Measurements from ENCODE around the gene RAB11A. TPM values are rescaled to one million over a fixed set of nuclear protein-coding genes. Genes with fewer than 3 reads are reported as not detected.

RAB11A gene
- total and polyA plus RNA-seq, 2 donors (not counting 1 experiment from before 2014, with no cell fraction given) = 56.8 to 501 TPM

- H2AFZ ChIP-seq (ENCODE audit: low read length) = no peak overlapping the region
- H3K27me3 ChIP-seq (ENCODE audit: control insufficient read depth, insufficient read depth, low read length) = no peaks in the 10 kb centered on the region
- H3K79me2 ChIP-seq (ENCODE audit: control insufficient read depth, insufficient read depth, low read length) = no peaks in the 10 kb centered on the region
- no peaks in the 10 kb centered on the region for H4K20me1 ChIP-seq (ENCODE audit: control insufficient read depth, extremely low read depth, insufficient read depth, low read length)
- no peaks in the 10 kb centered on the region for H3K36me3 ChIP-seq (ENCODE audit: control insufficient read depth, insufficient read depth, low read length)
- no peak overlapping the region for H3K4me2 ChIP-seq (ENCODE audit: extremely low read depth, insufficient read depth, low read length)
- no peak for TF ChIP-seq EZH2 (IDR thresholded peaks at IDR 0.05; ENCODE audit: low read length, missing control alignments)
- TF ChIP-seq, protein P1, sequence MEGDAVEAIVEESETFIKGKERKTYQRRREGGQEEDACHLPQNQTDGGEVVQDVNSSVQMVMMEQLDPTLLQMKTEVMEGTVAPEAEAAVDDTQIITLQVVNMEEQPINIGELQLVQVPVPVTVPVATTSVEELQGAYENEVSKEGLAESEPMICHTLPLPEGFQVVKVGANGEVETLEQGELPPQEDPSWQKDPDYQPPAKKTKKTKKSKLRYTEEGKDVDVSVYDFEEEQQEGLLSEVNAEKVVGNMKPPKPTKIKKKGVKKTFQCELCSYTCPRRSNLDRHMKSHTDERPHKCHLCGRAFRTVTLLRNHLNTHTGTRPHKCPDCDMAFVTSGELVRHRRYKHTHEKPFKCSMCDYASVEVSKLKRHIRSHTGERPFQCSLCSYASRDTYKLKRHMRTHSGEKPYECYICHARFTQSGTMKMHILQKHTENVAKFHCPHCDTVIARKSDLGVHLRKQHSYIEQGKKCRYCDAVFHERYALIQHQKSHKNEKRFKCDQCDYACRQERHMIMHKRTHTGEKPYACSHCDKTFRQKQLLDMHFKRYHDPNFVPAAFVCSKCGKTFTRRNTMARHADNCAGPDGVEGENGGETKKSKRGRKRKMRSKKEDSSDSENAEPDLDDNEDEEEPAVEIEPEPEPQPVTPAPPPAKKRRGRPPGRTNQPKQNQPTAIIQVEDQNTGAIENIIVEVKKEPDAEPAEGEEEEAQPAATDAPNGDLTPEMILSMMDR (conservative IDR thresholded peaks at IDR 0.05 in 1 of 2, IDR thresholded peaks at IDR 0.05 in 1 of 2; ENCODE audit: low read depth in 1 of 2, low read length in 2 of 2) = peak; percentile 75 to 94
- no peaks in the 10 kb centered on the region for H3K4me1 ChIP-seq (ENCODE audit: control insufficient read depth, extremely low read depth, insufficient read depth, low read length)
- H3K9ac ChIP-seq (ENCODE audit: insufficient read depth, low read length) = no peak overlapping the region
- peak; percentile 32 to 66 for DNase-seq (ENCODE audit: low read depth in 2 of 2)
- H3K9me3 ChIP-seq (ENCODE audit: control insufficient read depth, insufficient read depth, low read depth, low read length) = no peaks in the 10 kb centered on the region
- no peak overlapping the region for H3K27ac ChIP-seq (ENCODE audit: insufficient read depth, low read length)
- no peak overlapping the region for H3K4me3 ChIP-seq (replicated peaks in 1 of 4; ENCODE audit: control extremely low read depth in 1 of 4, insufficient read depth in 1 of 4, low read depth in 3 of 4, low read length in 4 of 4)
Observed at GRCh38 chr15:65856821-65857455, 12.4 kb upstream of the RAB11A start.

- no peak overlapping the region for H3K27ac ChIP-seq (ENCODE audit: insufficient read depth, low read length)
- no peaks in the 10 kb centered on the region for H4K20me1 ChIP-seq (ENCODE audit: control insufficient read depth, extremely low read depth, insufficient read depth, low read length)
- H3K9me3 ChIP-seq (ENCODE audit: control insufficient read depth, insufficient read depth, low read depth, low read length) = no peaks in the 10 kb centered on the region
- no peak for DNase-seq (ENCODE audit: low read depth in 2 of 2)
- TF ChIP-seq EZH2 (IDR thresholded peaks at IDR 0.05; ENCODE audit: low read length, missing control alignments) = no peak
- TF ChIP-seq, protein P1 (conservative IDR thresholded peaks at IDR 0.05 in 1 of 2, IDR thresholded peaks at IDR 0.05 in 1 of 2; ENCODE audit: low read depth in 1 of 2, low read length in 2 of 2) = no peak
- H3K4me2 ChIP-seq (ENCODE audit: extremely low read depth, insufficient read depth, low read length) = no peak overlapping the region
- no peak overlapping the region for H3K9ac ChIP-seq (ENCODE audit: insufficient read depth, low read length)
- H3K36me3 ChIP-seq (ENCODE audit: control insufficient read depth, insufficient read depth, low read length) = no peaks in the 10 kb centered on the region
- H3K4me1 ChIP-seq (ENCODE audit: control insufficient read depth, extremely low read depth, insufficient read depth, low read length) = no peaks in the 10 kb centered on the region
- H3K79me2 ChIP-seq (ENCODE audit: control insufficient read depth, insufficient read depth, low read length) = no peaks in the 10 kb centered on the region
- no peak overlapping the region for H2AFZ ChIP-seq (ENCODE audit: low read length)
- H3K4me3 ChIP-seq (replicated peaks in 1 of 4; ENCODE audit: control extremely low read depth in 1 of 4, insufficient read depth in 1 of 4, low read depth in 3 of 4, low read length in 4 of 4) = no peak overlapping the region
- no peaks in the 10 kb centered on the region for H3K27me3 ChIP-seq (ENCODE audit: control insufficient read depth, insufficient read depth, low read length)
Observed at GRCh38 chr15:65857718-65858402, 11.4 kb upstream of the RAB11A start.

DNA sequence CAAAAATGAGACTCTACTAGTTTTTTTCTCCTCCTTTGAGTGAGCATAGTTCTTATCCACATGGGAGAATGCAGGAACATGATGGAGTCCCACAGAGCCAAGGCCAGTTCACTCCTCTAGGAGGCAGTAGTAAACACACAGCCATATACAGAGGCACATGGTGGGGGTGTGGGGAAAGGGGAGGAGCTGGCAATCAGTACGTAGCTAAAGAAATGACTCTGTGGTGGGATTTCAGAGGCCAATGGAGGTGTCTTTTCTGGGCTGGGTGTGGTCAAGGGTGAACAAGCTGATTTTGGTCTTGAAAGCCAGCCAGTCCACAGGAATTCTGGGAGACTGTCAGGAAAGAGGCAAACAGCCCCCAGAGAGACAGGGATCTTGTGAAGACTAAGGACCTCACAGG lies 6.6 kb upstream of the RAB11A start:
- H3K36me3 ChIP-seq (ENCODE audit: control insufficient read depth, insufficient read depth, low read length) = no peaks in the 10 kb centered on the region
- H3K79me2 ChIP-seq (ENCODE audit: control insufficient read depth, insufficient read depth, low read length) = no peaks in the 10 kb centered on the region
- H3K9me3 ChIP-seq (ENCODE audit: control insufficient read depth, insufficient read depth, low read depth, low read length) = no peaks in the 10 kb centered on the region
- H3K4me3 ChIP-seq (replicated peaks in 1 of 4; ENCODE audit: control extremely low read depth in 1 of 4, insufficient read depth in 1 of 4, low read depth in 3 of 4, low read length in 4 of 4) = no peak overlapping the region
- peak; percentile 65 to 71 for DNase-seq (ENCODE audit: low read depth in 2 of 2)
- H4K20me1 ChIP-seq (ENCODE audit: control insufficient read depth, extremely low read depth, insufficient read depth, low read length) = no peaks in the 10 kb centered on the region
- TF ChIP-seq EZH2 (IDR thresholded peaks at IDR 0.05; ENCODE audit: low read length, missing control alignments) = no peak
- TF ChIP-seq, protein P1 (conservative IDR thresholded peaks at IDR 0.05 in 1 of 2, IDR thresholded peaks at IDR 0.05 in 1 of 2; ENCODE audit: low read depth in 1 of 2, low read length in 2 of 2) = peak; percentile 45 to 64
- H3K9ac ChIP-seq (ENCODE audit: insufficient read depth, low read length) = no peak overlapping the region
- no peak overlapping the region for H3K27ac ChIP-seq (ENCODE audit: insufficient read depth, low read length)
- no peaks in the 10 kb centered on the region for H3K27me3 ChIP-seq (ENCODE audit: control insufficient read depth, insufficient read depth, low read length)
- H3K4me1 ChIP-seq (ENCODE audit: control insufficient read depth, extremely low read depth, insufficient read depth, low read length) = no peaks in the 10 kb centered on the region
- H3K4me2 ChIP-seq (ENCODE audit: extremely low read depth, insufficient read depth, low read length) = no peak overlapping the region
- H2AFZ ChIP-seq (ENCODE audit: low read length) = peak overlapping the region; percentile 36

Data from fibroblast of lung (primary cell).